ENCODE results near the gene MYBPC1.

Gene MYBPC1

DNA sequence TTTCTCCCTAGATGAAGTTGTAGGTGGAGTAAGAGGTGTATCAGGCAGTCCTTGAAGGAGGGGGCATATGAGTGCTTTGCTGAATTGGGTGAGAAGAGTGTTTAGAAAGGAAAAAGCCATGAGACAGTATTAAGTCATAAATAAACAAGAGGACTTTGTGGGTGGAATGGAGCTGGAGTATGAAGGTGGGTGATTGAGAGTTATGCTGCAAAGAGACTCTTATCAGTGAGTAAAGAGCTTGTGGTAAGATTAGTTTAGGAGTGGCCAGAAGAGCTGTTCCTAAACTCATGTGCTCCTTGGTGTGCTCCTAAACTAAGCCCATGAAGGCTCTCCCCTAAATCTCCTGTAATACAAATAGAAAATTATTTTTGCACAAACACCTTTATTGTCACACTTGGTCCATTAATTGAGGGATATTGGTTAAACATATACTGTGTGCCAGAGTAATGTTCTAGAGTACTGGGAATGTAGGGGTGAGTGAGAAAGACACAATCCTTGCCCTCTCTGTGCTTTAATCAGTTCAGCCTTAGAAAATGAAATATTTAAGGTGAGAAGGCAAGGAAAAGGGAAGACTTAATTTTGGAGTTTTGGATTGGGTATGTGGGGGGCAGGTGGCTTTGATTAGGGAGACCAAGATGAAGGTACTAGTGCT, 112.5 kb downstream of the MYBPC1 start:
- TF ChIP-seq, protein P1, sequence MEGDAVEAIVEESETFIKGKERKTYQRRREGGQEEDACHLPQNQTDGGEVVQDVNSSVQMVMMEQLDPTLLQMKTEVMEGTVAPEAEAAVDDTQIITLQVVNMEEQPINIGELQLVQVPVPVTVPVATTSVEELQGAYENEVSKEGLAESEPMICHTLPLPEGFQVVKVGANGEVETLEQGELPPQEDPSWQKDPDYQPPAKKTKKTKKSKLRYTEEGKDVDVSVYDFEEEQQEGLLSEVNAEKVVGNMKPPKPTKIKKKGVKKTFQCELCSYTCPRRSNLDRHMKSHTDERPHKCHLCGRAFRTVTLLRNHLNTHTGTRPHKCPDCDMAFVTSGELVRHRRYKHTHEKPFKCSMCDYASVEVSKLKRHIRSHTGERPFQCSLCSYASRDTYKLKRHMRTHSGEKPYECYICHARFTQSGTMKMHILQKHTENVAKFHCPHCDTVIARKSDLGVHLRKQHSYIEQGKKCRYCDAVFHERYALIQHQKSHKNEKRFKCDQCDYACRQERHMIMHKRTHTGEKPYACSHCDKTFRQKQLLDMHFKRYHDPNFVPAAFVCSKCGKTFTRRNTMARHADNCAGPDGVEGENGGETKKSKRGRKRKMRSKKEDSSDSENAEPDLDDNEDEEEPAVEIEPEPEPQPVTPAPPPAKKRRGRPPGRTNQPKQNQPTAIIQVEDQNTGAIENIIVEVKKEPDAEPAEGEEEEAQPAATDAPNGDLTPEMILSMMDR (IDR thresholded peaks at IDR 0.05; ENCODE audit: poor library complexity, severe bottlenecking): no peak
- Histone ChIP-seq H3K27me3 (ENCODE audit: insufficient read depth, poor library complexity, severe bottlenecking) (no peaks in the 10 kb centered on the region), H3K27ac (ENCODE audit: poor library complexity, severe bottlenecking) (no peak overlapping the region), H3K4me3 (ENCODE audit: severe bottlenecking) (no peak overlapping the region), H3K9me3 (ENCODE audit: severe bottlenecking) (peaks cover 3% of the 10 kb centered on the region), H3K4me1 (ENCODE audit: insufficient read depth, poor library complexity, severe bottlenecking) (no peaks in the 10 kb centered on the region), H3K36me3 (ENCODE audit: low read depth) (no peaks in the 10 kb centered on the region)
- ATAC-seq (ENCODE audit: low read depth) (no peak), DNase-seq (ENCODE audit: low spot score) (no peak)

DNA sequence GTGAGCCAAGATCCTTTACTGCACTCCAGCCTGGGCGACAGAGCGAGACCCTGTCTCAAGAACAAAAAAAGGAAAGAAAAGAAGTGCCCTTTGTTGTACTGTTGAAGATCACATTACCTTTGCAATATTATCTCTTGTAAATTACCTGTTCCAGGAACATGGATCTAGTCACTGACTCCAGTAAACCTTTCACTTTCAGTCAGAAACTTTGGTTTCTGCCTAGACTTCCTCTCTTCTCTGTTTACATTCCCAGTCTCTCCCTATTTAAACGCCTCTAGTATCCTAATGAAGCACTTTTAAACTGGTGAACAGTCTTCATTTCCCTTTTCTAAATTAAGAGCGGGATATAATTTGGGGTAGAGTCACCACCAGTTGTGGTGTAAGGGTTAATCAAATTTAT, 115.5 kb downstream of the MYBPC1 start:
- H3K4me1 ChIP-seq (ENCODE audit: insufficient read depth, poor library complexity, severe bottlenecking): no peaks in the 10 kb centered on the region
- DNase-seq (ENCODE audit: low spot score) (no peak), ATAC-seq (ENCODE audit: low read depth) (no peak)
- no peak overlapping the region for H3K27ac ChIP-seq (ENCODE audit: poor library complexity, severe bottlenecking)
- no peaks in the 10 kb centered on the region; the same call in 1 of the 2 replicates for H3K36me3 ChIP-seq (ENCODE audit: low read depth)
- TF ChIP-seq, protein P1 (IDR thresholded peaks at IDR 0.05; ENCODE audit: poor library complexity, severe bottlenecking): no peak
- no peaks in the 10 kb centered on the region for H3K9me3 ChIP-seq (ENCODE audit: severe bottlenecking)
- H3K27me3 ChIP-seq (ENCODE audit: insufficient read depth, poor library complexity, severe bottlenecking): no peaks in the 10 kb centered on the region
- no peak overlapping the region for H3K4me3 ChIP-seq (ENCODE audit: severe bottlenecking)

DNA sequence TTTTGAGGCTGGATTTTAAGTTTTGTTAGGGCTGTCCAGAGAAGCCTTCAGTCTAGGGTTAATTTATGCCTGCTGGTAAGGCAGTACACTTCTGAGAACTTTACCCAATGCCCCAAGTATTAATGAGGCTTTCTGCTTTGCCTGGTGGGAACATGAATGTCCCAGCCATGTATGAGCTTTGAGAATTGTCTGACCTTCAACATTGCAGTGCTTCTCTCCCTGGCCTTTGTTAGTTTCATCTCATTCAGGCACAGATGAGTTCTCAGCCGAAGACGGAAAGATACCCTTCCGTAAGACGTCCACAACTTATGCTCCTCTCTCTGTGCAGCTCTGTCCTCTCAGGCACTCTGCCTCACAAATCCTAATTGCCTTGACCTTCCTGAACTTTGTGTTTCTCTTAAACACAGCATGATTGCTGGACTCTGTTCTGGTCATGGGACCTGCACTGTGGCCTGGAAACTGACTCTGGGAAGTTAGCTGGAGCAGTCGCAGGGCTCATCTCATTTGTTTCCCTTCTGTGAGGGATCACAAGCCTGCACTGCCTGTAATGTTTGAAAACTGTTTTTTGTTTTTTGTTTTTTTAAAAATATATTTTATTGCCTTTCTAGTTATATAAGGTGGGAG, 118.4 kb downstream of the MYBPC1 start:
- TF ChIP-seq, protein P1 (IDR thresholded peaks at IDR 0.05; ENCODE audit: poor library complexity, severe bottlenecking): no peak
- no peak overlapping the region for H3K4me3 ChIP-seq (ENCODE audit: severe bottlenecking)
- peaks cover 7% of the 10 kb centered on the region for H3K36me3 ChIP-seq (ENCODE audit: low read depth)
- DNase-seq (ENCODE audit: low spot score) (no peak), ATAC-seq (ENCODE audit: low read depth) (no peak)
- H3K27ac ChIP-seq (ENCODE audit: poor library complexity, severe bottlenecking): no peak overlapping the region
- no peaks in the 10 kb centered on the region for H3K27me3 ChIP-seq (ENCODE audit: insufficient read depth, poor library complexity, severe bottlenecking)
- no peaks in the 10 kb centered on the region for H3K9me3 ChIP-seq (ENCODE audit: severe bottlenecking)
- H3K4me1 ChIP-seq (ENCODE audit: insufficient read depth, poor library complexity, severe bottlenecking): no peaks in the 10 kb centered on the region

DNA sequence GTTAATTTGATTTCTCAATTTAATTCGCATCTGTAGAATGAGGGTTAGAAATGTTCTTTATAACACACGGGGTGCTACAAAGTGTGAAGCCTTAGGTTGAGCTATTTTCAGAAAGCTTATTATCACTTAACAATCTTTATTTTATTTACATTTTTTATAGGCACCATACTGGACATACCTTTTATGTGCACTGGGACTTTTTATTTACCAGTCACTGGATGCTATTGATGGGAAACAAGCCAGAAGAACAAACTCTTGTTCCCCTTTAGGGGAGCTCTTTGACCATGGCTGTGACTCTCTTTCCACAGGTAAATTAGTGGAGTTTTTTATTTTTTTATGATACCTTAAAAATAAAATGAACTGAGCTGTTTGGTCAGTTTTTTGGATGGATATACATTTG, 119.2 kb downstream of the MYBPC1 start:
- no peak for ATAC-seq (ENCODE audit: low read depth)
- H3K27me3 ChIP-seq (ENCODE audit: insufficient read depth, poor library complexity, severe bottlenecking): no peaks in the 10 kb centered on the region
- no peak overlapping the region for H3K27ac ChIP-seq (ENCODE audit: poor library complexity, severe bottlenecking)
- H3K4me1 ChIP-seq (ENCODE audit: insufficient read depth, poor library complexity, severe bottlenecking): no peaks in the 10 kb centered on the region
- no peak for DNase-seq (ENCODE audit: low spot score)
- H3K4me3 ChIP-seq (ENCODE audit: severe bottlenecking): no peak overlapping the region
- TF ChIP-seq, protein P1 (IDR thresholded peaks at IDR 0.05; ENCODE audit: poor library complexity, severe bottlenecking): no peak
- H3K36me3 ChIP-seq (ENCODE audit: low read depth): peaks cover 7% of the 10 kb centered on the region
- no peaks in the 10 kb centered on the region for H3K9me3 ChIP-seq (ENCODE audit: severe bottlenecking)

DNA sequence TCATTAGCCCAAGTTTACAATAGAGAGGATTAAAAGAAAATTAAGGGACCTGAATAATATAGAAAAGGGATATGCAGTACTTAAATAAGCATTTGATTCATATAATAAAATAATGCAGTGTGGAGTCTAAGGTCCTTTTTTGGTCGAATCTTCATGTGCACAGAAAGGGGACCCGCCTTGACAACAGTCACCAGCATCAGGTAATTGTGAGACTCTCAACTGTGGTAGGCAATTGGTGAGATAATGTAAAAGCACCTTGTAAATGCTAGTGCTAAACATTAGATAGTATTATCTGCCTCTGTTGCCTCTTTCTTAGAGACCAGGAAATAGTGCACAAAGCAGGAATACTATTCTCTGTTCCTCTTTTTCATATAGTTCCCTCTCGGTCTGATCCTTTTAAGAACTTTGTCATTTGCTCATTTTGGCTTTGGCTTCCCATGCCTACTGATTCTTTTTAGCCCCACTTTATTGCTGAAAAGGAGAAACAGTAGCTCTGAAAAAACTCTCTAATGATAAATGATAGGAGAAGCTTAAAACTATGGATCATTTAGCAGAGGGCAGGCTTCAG, 120.2 kb downstream of the MYBPC1 start:
- H3K9me3 ChIP-seq (ENCODE audit: severe bottlenecking): no peaks in the 10 kb centered on the region
- no peaks in the 10 kb centered on the region for H3K4me1 ChIP-seq (ENCODE audit: insufficient read depth, poor library complexity, severe bottlenecking)
- no peaks in the 10 kb centered on the region for H3K27me3 ChIP-seq (ENCODE audit: insufficient read depth, poor library complexity, severe bottlenecking)
- ATAC-seq (ENCODE audit: low read depth) (no peak), DNase-seq (ENCODE audit: low spot score) (no peak)
- H3K36me3 ChIP-seq (ENCODE audit: low read depth): peaks cover 11% of the 10 kb centered on the region
- no peak overlapping the region for H3K4me3 ChIP-seq (ENCODE audit: severe bottlenecking)
- TF ChIP-seq, protein P1 (IDR thresholded peaks at IDR 0.05; ENCODE audit: poor library complexity, severe bottlenecking): no peak
- H3K27ac ChIP-seq (ENCODE audit: poor library complexity, severe bottlenecking): no peak overlapping the region

Measured in RWPE2 (cell line).